ENCODE data around the gene EPB41L1. TPM values are rescaled to one million over a fixed set of nuclear protein-coding genes. Genes with fewer than 3 reads are reported as not detected.

The EPB41L1 gene
- total RNA-seq, 1 donor from 2014 or later = 8.3 TPM

- DNase-seq (ENCODE audit: low read depth) = no peak
Measured at GRCh38 chr20:36218380-36219064, 64.0 kb downstream of the EPB41L1 start.

GRCh38 chr20:36219671-36220220 lies 65.2 kb downstream of the EPB41L1 start:
- no peak for DNase-seq (ENCODE audit: low read depth)

GRCh38 chr20:36225666-36226065 lies 71.1 kb downstream of the EPB41L1 start:
- DNase-seq (ENCODE audit: low read depth) = no peak

GRCh38 chr20:36228770-36229169 lies 74.2 kb downstream of the EPB41L1 start:
- no peak for DNase-seq (ENCODE audit: low read depth)

GRCh38 chr20:36230019-36230418 lies 75.5 kb downstream of the EPB41L1 start:
- DNase-seq (ENCODE audit: low read depth) = no peak

GRCh38 chr20:36231331-36231730 lies 76.8 kb downstream of the EPB41L1 start:
- no peak for DNase-seq (ENCODE audit: low read depth)

GRCh38 chr20:36234771-36235320 lies 80.3 kb downstream of the EPB41L1 start:
- DNase-seq (ENCODE audit: low read depth) = peak; percentile 27

GRCh38 chr20:36235892-36236785 lies 81.6 kb downstream of the EPB41L1 start, which contains the start of gene AAR2:
TSS of gene AAR2 (plus strand) at chr20:36236478. CDS start at chr20:36239869, 3,391 bp downstream.
- DNase-seq (ENCODE audit: low read depth) = peak; percentile 84

GRCh38 chr20:36236786-36237121 lies 82.2 kb downstream of the EPB41L1 start:
- DNase-seq (ENCODE audit: low read depth) = no peak

- DNase-seq (ENCODE audit: low read depth) = no peak
Measured at GRCh38 chr20:36237477-36237876, 82.9 kb downstream of the EPB41L1 start.

- no peak for DNase-seq (ENCODE audit: low read depth)
Measured at GRCh38 chr20:36238153-36238552, 83.6 kb downstream of the EPB41L1 start.

- no peak for DNase-seq (ENCODE audit: low read depth)
Measured at GRCh38 chr20:36238760-36239159, 84.2 kb downstream of the EPB41L1 start.

GRCh38 chr20:36240076-36240475 lies 85.5 kb downstream of the EPB41L1 start:
- no peak for DNase-seq (ENCODE audit: low read depth)

GRCh38 chr20:36241678-36242077 lies 87.1 kb downstream of the EPB41L1 start:
- DNase-seq (ENCODE audit: low read depth) = no peak

- peak; percentile 36 for DNase-seq (ENCODE audit: low read depth)
Measured at GRCh38 chr20:36243726-36244125, 89.2 kb downstream of the EPB41L1 start.

- DNase-seq (ENCODE audit: low read depth) = no peak
Measured at GRCh38 chr20:36246401-36246800, 91.9 kb downstream of the EPB41L1 start.

GRCh38 chr20:36248836-36249235 lies 94.3 kb downstream of the EPB41L1 start:
- DNase-seq (ENCODE audit: low read depth) = no peak

- no peak for DNase-seq (ENCODE audit: low read depth)
Measured at GRCh38 chr20:36249450-36249849, 94.9 kb downstream of the EPB41L1 start.

- DNase-seq (ENCODE audit: low read depth) = peak; percentile 25
Measured at GRCh38 chr20:36251426-36251825, 96.9 kb downstream of the EPB41L1 start.

- DNase-seq (ENCODE audit: low read depth) = peak; percentile 26
Measured at GRCh38 chr20:36252511-36252910, 98.0 kb downstream of the EPB41L1 start.

- no peak for DNase-seq (ENCODE audit: low read depth)
Measured at GRCh38 chr20:36253036-36253435, 98.5 kb downstream of the EPB41L1 start.

GRCh38 chr20:36254076-36254475 lies 99.5 kb downstream of the EPB41L1 start:
- DNase-seq (ENCODE audit: low read depth) = no peak

Measured in myocyte (in vitro differentiated cells).